NCI-H1092 (cell line): ENCODE results near the gene TAF4.
"Not testable (repeated sequence)": the region's sequence is repeated elsewhere in the genome, so short reads cannot be mapped to it uniquely, and the experiment has no call there.

Experiments used
- DNase-seq: peaks from one replicate; lab custom pipeline; 2025; lab: John Stamatoyannopoulos, UW

TAF4 gene

GRCh38 chr20:62003567-62004405, 61.9 kb downstream of the TAF4 start:
- no peak for DNase-seq

- DNase-seq = no peak
Measured at GRCh38 chr20:62002882-62003480, 62.7 kb downstream of the TAF4 start.

- no peak for DNase-seq
Measured at GRCh38 chr20:62001178-62001715, 64.4 kb downstream of the TAF4 start.

- no peak for DNase-seq
Measured at GRCh38 chr20:61998343-61999121, 67.1 kb downstream of the TAF4 start.

- no peak for DNase-seq
Measured at GRCh38 chr20:61997891-61998290, 67.8 kb downstream of the TAF4 start.

GRCh38 chr20:61997372-61997771, 68.3 kb downstream of the TAF4 start:
- DNase-seq = no peak

GRCh38 chr20:61994546-61994945, 71.1 kb downstream of the TAF4 start:
- DNase-seq = no peak

- no peak for DNase-seq
Measured at GRCh38 chr20:61993058-61993457, 72.6 kb downstream of the TAF4 start.

- DNase-seq = no peak
Measured at GRCh38 chr20:61991476-61991875, 74.2 kb downstream of the TAF4 start.

- DNase-seq = no peak
Measured at GRCh38 chr20:61990484-61990883, 75.2 kb downstream of the TAF4 start.

- no peak for DNase-seq
Measured at GRCh38 chr20:61989741-61990140, 75.9 kb downstream of the TAF4 start.

GRCh38 chr20:61988665-61989064, 77.0 kb downstream of the TAF4 start:
- no peak for DNase-seq

GRCh38 chr20:61986762-61987321, 78.8 kb downstream of the TAF4 start:
- DNase-seq = no peak

- no peak for DNase-seq
Measured at GRCh38 chr20:61985096-61985495, 80.6 kb downstream of the TAF4 start.

GRCh38 chr20:61984431-61984830, 81.2 kb downstream of the TAF4 start:
- not testable (repeated sequence) for DNase-seq

- no peak for DNase-seq
Measured at GRCh38 chr20:61983965-61984364, 81.7 kb downstream of the TAF4 start.

GRCh38 chr20:61982951-61983315, 82.7 kb downstream of the TAF4 start:
- DNase-seq = no peak

GRCh38 chr20:61982191-61982950, 83.3 kb downstream of the TAF4 start:
- no peak for DNase-seq

GRCh38 chr20:61981691-61982090, 84.0 kb downstream of the TAF4 start:
- not testable (repeated sequence) for DNase-seq

- no peak for DNase-seq
Measured at GRCh38 chr20:61980647-61981583, 84.8 kb downstream of the TAF4 start.
